RPMI8226 (cell line): ENCODE measurements around the gene GLT8D2.

Source experiments
- DNase-seq: peaks from one replicate; pipeline ENCODE4 v3.0.0-alpha.2; 2015

The GLT8D2 gene

DNA sequence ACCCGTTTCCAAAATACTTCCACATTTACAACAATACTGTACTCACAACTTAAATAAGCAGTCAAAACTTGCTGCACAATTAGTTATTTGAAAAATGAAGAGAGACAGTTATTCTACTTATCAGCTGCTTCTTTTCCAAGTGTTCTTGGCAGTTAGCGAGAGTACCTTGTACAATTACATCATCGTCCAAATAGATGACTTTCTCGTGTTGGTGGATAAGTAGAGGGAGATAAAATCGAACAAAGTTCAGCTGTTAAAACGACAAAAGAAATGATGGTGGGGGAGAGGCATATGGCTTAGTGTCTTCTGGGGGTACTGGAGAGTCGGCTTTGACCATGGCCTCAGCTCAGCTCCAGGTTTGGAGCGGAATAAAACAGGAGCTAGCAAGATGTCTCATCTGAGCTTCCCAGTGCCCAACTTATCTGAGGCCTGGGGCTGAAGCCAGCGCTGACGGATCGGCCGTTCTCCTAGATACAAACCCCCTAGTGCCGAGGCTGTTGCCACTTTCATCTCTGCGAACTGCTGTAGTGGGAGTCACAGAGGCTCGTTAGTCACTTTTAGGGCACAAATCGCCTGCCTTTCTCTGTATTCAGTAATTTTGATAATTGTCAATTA lies 52.6 kb downstream of the GLT8D2 start:
- no peak for DNase-seq

- DNase-seq, result no peak
Measured at GRCh38 chr12:103996595-103996994, 53.4 kb downstream of the GLT8D2 start.

DNA sequence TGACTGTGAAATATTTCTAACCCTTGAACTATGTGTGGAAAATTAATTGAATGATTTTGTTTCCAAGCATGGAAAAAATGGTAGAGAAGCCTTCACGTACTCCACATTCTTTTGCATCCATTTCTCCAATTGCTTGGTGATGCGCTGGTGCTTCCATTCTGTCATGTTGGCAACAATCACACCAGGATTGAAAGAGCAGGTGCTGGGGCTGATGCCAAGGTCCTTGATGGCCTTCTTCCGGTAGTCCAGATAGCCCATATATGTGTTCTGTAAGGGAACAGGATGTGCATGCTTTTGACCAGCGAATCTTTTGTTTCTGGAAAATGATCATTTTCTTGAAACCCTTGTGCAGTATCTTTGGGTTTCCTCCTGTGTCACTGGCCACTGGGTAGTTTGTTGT lies 55.8 kb downstream of the GLT8D2 start:
- no peak for DNase-seq

- DNase-seq, result no peak
Measured at GRCh38 chr12:103986829-103987228, 63.2 kb downstream of the GLT8D2 start.

- DNase-seq, result no peak
Measured at GRCh38 chr12:103978384-103978982, 71.5 kb downstream of the GLT8D2 start.

DNA sequence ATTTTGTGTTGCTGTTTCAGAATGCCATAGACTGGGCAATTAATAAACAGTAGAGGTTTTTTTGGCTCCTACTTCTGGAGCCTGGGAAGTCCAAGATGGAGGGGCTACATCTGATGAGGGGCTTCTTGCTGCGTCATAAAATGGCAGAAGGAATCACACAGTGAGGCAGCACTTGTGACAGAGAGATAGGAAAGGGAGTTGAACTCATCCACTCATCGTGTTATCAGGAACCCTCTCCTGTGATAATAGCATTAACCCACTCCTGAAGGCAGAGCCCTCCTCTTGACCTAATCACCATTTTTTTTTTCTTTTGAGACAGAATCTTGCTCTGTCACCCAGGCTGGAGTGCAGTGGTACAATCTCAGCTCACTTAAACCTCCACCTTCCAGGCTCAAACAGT lies 74.6 kb downstream of the GLT8D2 start:
- no peak for DNase-seq

DNA sequence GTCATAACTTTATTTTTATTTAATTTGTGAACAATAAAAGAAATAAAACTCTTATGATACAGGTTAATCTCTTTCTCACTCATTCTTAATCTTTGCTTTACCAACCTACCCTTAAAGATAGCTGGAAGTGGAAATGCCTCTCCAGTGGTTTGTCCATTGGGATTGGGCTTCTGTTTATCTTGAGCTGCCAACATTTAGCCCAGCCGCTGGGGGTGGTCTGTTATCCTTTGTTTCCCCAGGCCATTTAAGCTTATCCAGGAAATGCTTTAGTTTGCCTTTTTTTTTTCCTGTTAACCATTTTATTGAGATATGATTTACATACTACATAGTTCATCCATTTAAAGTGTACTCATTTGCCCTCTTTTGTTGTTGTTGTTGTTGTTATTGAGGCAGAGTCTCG lies 76.1 kb downstream of the GLT8D2 start:
- DNase-seq, result no peak

DNA sequence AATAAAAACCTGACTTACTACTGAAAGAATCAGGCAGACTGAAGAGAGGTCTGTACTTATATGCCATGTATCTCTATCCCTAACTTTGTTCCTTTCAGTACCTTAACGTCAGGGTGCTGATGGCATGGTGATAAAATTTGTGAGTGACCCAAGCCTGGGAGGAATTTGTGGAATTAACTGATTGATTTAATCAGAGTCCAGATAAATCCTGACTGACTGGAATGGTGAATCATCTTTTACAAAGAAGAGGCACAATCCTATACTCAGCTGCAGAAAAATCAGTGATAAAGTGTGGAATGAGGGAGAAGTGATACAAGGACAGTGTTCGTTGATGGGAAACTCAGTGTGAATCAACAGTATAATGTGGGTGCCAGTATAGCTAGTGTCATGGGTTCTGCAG lies 80.6 kb downstream of the GLT8D2 start:
- no peak for DNase-seq

DNA sequence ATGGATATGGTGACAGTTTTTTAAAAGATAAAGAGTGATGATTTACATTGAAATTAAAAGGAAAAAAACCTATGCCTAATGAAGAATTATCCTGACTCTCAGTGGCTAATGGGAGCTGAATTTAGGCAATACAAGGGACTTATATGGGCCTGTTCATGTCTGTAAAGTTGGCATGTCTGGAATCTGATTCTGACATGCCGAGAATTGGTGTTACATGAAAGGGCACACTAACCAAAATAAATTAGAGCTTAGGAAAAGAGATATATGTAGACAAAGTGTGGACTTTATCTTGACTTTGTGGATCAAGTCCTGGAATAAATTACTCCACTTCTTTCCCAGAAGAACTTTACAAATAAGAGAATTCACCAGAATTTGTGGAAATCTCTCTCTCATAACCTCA lies 83.3 kb downstream of the GLT8D2 start:
- DNase-seq, result no peak

GRCh38 chr12:103965590-103966504 lies 84.1 kb downstream of the GLT8D2 start, which contains the start of gene TDG:
Gene TDG (plus strand): TSS chr12:103965872. CDS start chr12:103966038, 166 bp downstream.
- peak; percentile 95 for DNase-seq

- no peak for DNase-seq
Measured at GRCh38 chr12:103965255-103965589, 84.8 kb downstream of the GLT8D2 start.

DNA sequence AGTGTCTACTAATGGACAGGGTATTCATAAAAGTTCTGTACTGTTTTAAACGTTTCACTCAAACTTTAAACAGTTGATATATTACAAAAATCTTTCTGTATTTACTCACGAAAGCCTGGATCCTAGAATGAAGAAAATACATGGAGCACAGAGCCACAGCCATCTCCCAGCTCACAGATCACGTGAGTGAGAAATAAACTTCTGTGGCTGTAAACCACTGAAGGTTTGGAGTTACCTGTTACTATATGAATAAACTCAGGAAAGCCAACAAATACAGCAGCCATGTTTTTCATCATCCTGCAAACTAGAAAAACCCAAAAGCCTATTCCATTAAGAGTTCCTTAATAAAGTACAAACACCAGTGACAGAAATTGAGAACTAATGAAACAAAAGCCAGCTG lies 85.2 kb downstream of the GLT8D2 start:
- DNase-seq, result no peak

- no peak for DNase-seq
Measured at GRCh38 chr12:103962493-103962892, 87.5 kb downstream of the GLT8D2 start.

DNA sequence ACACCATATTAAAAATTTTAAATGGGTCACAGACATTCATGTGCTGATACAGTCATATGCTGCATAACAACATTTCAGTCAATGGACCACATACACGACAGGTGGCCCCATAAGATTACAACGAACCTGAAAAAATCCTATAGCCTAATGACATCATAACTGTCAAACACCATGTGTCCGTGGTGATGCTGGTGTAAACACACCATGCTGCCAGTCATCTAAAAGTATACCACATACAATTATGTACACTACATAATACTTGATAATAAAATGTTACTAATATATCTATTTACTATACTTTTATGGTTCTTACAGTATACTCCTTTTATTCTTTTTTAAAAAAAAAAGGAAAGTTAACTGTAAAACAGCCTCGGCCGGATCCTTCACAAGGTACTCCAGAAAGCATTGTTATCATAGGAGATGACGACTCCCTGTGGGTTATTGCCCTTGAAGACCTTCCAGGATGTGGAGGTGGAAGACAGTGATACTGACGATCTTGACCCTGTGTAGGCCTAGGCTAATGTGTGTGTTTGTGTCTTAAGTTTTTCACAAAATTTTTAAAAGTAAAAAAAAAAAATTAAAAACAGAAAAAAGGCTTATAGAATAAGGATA lies 89.3 kb downstream of the GLT8D2 start:
- no peak for DNase-seq

DNA sequence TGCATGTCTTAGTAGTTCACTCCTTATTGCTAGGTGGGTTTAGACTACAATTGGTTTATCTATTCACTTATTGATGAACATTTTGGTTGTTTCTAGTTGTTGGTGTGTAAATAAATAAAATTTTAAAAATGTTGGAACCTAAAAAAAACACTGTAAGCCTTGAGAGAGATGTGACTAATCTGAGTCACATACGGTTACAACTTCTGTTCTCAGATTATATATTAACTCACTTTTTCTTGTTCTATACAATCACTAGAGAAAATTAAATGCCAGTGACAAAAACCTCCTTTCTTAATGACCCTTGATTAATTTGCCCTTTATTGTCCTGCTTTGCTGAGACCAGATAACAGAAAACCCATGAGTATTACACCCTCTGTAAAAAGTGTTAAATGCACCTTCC lies 91.4 kb downstream of the GLT8D2 start:
- DNase-seq, result no peak

DNA sequence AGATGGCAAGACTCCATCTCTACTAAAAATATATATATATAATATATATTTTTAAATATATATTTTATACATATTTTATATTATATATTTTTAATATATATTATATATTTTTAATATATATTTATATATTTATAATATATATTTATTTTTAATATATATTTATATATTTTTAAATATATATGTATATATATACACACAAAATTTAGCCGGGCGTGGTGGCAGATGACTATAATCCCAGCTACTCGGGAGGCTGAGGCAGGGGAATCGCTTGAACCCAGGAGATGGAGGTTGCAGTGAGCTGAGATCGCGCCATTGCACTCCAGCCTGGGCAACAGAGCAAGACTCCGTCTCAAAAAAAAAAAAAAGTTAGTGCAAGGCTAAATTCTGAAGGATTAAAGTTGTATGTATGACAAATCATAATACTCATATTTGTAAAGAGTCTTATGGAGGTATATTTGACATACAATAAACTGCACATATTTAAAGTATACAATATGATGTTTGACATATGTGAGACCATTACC lies 92.1 kb downstream of the GLT8D2 start:
- no peak for DNase-seq

DNA sequence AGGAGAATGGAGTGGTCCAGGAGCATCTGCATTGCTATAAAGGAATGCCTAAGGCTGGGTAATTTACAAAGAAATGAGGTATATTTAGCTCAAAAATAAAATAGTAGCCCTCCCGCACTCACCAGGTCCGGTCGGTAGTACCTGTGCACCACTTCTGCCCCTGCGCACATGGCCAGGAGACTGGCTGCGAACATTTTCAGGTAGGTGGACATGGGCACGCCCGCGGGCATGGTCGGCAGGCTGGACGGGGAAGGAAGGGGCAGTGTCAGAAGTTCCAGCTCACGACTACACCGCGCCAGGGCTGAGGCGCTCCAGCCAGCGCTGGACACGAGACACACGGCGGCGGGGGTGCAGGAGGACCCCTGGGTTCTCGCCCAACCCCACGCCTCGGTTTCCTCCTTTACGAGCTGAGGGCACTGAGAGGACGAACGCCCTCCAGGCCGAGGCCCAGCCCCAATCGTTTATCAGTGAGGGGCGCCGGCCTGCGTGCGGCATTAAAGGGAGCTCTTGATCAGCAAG lies 93.4 kb downstream of the GLT8D2 start:
- DNase-seq, result peak; percentile 17

DNA sequence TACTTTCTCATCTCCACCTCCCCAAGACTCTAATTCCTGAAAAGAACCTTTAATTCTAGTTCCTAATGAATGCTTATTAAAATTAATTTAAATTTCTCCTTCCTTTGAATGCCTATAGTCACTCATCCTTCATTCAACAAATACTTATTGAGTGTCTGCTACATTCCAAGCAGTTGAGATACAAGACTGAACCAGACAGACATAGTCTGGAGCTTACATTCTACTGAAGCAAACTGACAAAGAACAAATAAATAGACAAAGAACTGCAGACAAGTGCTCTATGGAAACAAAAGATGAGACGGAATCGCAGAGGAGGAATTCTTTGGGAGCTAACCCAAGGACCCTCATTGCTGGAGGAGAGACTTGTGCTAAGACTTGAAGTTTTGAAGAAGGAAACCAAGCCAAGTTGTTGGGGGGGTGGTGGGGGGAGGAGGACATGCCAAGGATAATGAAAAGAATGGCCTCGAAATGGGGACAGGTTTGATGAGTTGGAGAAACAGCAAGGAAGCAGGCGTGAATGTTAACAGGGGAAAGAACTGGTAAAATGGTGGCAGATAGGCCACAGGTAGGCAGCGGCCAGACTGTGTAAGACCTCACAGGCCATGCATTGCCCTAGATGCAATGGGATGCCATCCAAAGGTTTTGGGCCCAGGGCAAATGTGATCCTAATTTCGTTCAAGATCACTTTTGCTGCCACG lies 94.0 kb downstream of the GLT8D2 start:
- peak; percentile 9 for DNase-seq

DNA sequence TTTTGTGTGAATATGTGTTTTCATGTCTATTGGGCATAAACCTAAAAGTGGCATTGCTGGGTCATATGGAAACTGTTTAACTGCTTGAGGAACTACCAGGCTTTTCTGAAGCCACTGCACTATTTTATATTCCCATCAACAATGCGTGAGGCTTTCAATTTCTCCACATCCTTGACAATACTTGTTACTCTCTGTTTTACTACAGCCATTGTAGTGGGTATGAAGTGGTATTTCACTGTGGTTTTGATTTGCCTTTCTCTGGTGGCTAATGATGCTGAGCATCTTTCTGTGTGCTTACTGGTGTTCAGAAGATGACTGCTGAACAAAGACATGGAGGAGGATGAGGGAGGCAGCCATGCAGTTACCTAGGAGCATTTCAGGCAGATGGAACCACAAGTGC lies 97.5 kb downstream of the GLT8D2 start:
- no peak for DNase-seq

- no peak for DNase-seq
Measured at GRCh38 chr12:103948746-103949406, 101.1 kb downstream of the GLT8D2 start.

DNA sequence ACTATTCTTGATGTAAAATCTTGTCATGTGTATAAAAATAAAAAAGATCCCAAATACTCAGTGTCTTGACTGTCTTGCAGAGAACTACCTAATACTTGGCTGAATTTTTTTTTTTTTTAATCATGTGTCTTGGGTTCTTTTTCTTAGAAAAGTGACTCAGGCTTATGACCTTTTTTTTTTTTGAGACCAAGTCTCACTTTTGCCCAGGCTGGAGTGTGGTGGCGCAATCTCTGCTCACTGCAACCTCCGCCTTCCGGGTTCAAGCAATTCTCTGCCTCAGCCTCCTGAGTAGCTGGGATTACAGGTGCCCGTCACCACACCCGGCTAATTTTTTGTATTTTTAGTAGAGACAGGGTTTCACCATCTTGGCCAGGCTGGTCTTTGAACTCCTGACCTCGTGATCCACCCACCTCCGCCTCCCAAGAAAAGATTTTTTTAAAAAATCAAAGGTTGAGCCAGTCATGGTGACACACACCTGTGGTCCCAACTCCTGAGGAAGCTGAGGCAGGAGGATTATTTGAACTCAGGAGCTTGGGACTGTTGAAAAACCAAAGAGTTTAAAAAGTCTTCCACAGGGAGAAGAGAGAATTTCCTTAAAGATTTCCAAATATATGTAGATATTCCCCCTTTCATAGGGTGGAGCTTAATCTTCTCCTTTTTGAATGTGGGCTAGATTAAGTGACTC lies 102.0 kb downstream of the GLT8D2 start:
- no peak for DNase-seq
